HS-27A (cell line): Measurements from ENCODE around the gene HOXB4.

Source experiments
- DNase-seq: peaks from one replicate; pipeline ENCODE4 v3.0.0-alpha.2; 2012; ENCODE audit warnings: low read depth, missing footprints

HOXB4 gene

GRCh38 chr17:48571826-48572417, 6.2 kb downstream of the HOXB4 start:
- no peak for DNase-seq

- no peak for DNase-seq
Observed at GRCh38 chr17:48571024-48571818, 6.9 kb downstream of the HOXB4 start.

GRCh38 chr17:48570325-48571023, 7.7 kb downstream of the HOXB4 start:
- no peak for DNase-seq

GRCh38 chr17:48569674-48570324, 8.4 kb downstream of the HOXB4 start:
- DNase-seq: no peak

GRCh38 chr17:48569240-48569582, 8.9 kb downstream of the HOXB4 start:
- no peak for DNase-seq

- DNase-seq: no peak
Observed at GRCh38 chr17:48568499-48569239, 9.5 kb downstream of the HOXB4 start.

GRCh38 chr17:48567646-48568354, 10.3 kb downstream of the HOXB4 start:
- DNase-seq: no peak

GRCh38 chr17:48567209-48567608, 10.9 kb downstream of the HOXB4 start:
- DNase-seq: no peak

- no peak for DNase-seq
Observed at GRCh38 chr17:48566717-48567116, 11.4 kb downstream of the HOXB4 start.

GRCh38 chr17:48565925-48566710, 12.0 kb downstream of the HOXB4 start:
- DNase-seq: no peak

GRCh38 chr17:48565022-48565554, 13.1 kb downstream of the HOXB4 start:
- DNase-seq: no peak

- no peak for DNase-seq
Observed at GRCh38 chr17:48564188-48565021, 13.7 kb downstream of the HOXB4 start.

GRCh38 chr17:48563867-48564187, 14.3 kb downstream of the HOXB4 start:
- DNase-seq: no peak

GRCh38 chr17:48563385-48563838, 14.7 kb downstream of the HOXB4 start:
- DNase-seq: no peak

GRCh38 chr17:48562934-48563333, 15.2 kb downstream of the HOXB4 start:
- no peak for DNase-seq

- no peak for DNase-seq
Observed at GRCh38 chr17:48561884-48562810, 16.0 kb downstream of the HOXB4 start.

- no peak for DNase-seq
Observed at GRCh38 chr17:48559840-48560817, 18.0 kb downstream of the HOXB4 start.
